Iris pigment epithelial cell (primary cell): Measurements from ENCODE around the gene AGBL4.
A peak's percentile ranks its signal among the peaks of the same experiment; 100 is the strongest.

Source experiments
- DNase-seq: peaks from one replicate; pipeline ENCODE4 v3.0.0-alpha.2; 2011; ENCODE audit warnings: low read depth

The AGBL4 gene

GRCh38 chr1:49183489-49183888 is 840.3 kb downstream of the AGBL4 start:
- no peak for DNase-seq

- no peak for DNase-seq
Observed at GRCh38 chr1:49181033-49181432, 842.7 kb downstream of the AGBL4 start.

GRCh38 chr1:49171941-49172593 is 851.7 kb downstream of the AGBL4 start:
- no peak for DNase-seq

GRCh38 chr1:49166031-49166430 is 857.7 kb downstream of the AGBL4 start:
- DNase-seq: no peak

- peak; percentile 15 for DNase-seq
Observed at GRCh38 chr1:49163031-49163430, 860.7 kb downstream of the AGBL4 start.

GRCh38 chr1:49160677-49161076 is 863.1 kb downstream of the AGBL4 start:
- no peak for DNase-seq

GRCh38 chr1:49136738-49137251 is 887.0 kb downstream of the AGBL4 start:
- DNase-seq: no peak

- no peak for DNase-seq
Observed at GRCh38 chr1:49125746-49126145, 898.0 kb downstream of the AGBL4 start.

GRCh38 chr1:49111931-49112330 is 911.8 kb downstream of the AGBL4 start:
- no peak for DNase-seq

- no peak for DNase-seq
Observed at GRCh38 chr1:49106445-49106844, 917.3 kb downstream of the AGBL4 start.

- DNase-seq: no peak
Observed at GRCh38 chr1:49104575-49104974, 919.2 kb downstream of the AGBL4 start.

- DNase-seq: peak; percentile 65
Observed at GRCh38 chr1:49102752-49103151, 921.0 kb downstream of the AGBL4 start.

GRCh38 chr1:49098866-49099265 is 924.9 kb downstream of the AGBL4 start:
- no peak for DNase-seq

- no peak for DNase-seq
Observed at GRCh38 chr1:49086327-49086726, 937.4 kb downstream of the AGBL4 start.

GRCh38 chr1:49085079-49085478 is 938.7 kb downstream of the AGBL4 start:
- DNase-seq: no peak

- DNase-seq: peak; percentile 49
Observed at GRCh38 chr1:49060766-49061165, 963.0 kb downstream of the AGBL4 start.

GRCh38 chr1:49059087-49059486 is 964.7 kb downstream of the AGBL4 start:
- DNase-seq: no peak

GRCh38 chr1:49052102-49052501 is 971.7 kb downstream of the AGBL4 start:
- no peak for DNase-seq

- no peak for DNase-seq
Observed at GRCh38 chr1:49051647-49052046, 972.1 kb downstream of the AGBL4 start.

- DNase-seq: no peak
Observed at GRCh38 chr1:49050041-49050440, 973.7 kb downstream of the AGBL4 start.

- no peak for DNase-seq
Observed at GRCh38 chr1:49048188-49048587, 975.6 kb downstream of the AGBL4 start.

GRCh38 chr1:49046305-49046704 is 977.4 kb downstream of the AGBL4 start:
- DNase-seq: no peak

- no peak for DNase-seq
Observed at GRCh38 chr1:49045371-49045770, 978.4 kb downstream of the AGBL4 start.

- DNase-seq: no peak
Observed at GRCh38 chr1:49036700-49037099, 987.1 kb downstream of the AGBL4 start.
